DMS 273 (cell line): ENCODE measurements around the gene CDH23.

Source experiments
- DNase-seq: peaks from one replicate; lab custom pipeline; 2025; ENCODE audit not compliant: unreplicated experiment; lab: John Stamatoyannopoulos, UW

CDH23 gene

DNA sequence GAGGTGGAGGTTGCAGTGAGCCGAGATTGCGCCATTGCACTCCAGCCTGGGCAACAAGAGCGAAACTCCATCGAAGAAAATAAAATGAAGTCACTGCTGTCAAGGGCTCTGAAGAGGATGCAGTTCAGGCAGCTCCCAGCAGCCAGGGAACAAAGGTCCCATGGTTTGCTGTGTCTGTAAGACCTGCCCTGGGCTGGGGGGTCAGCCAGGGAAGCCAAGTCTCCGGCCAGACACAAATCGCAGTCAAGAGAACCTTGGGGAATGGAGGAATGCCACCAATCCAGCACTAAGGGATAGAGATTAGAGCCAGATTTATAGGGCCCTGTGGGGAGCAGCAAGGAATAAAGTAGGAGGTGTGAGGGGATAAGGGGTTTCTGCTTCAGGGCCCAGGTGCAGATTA lies 405.5 kb downstream of the CDH23 start:
- DNase-seq = no peak

GRCh38 chr10:71802715-71803488 lies 406.2 kb downstream of the CDH23 start:
- no peak for DNase-seq

- DNase-seq = peak; percentile 62
Observed at GRCh38 chr10:71804077-71804476, 407.4 kb downstream of the CDH23 start.

- no peak for DNase-seq
Observed at GRCh38 chr10:71805776-71806703, 409.3 kb downstream of the CDH23 start.

DNA sequence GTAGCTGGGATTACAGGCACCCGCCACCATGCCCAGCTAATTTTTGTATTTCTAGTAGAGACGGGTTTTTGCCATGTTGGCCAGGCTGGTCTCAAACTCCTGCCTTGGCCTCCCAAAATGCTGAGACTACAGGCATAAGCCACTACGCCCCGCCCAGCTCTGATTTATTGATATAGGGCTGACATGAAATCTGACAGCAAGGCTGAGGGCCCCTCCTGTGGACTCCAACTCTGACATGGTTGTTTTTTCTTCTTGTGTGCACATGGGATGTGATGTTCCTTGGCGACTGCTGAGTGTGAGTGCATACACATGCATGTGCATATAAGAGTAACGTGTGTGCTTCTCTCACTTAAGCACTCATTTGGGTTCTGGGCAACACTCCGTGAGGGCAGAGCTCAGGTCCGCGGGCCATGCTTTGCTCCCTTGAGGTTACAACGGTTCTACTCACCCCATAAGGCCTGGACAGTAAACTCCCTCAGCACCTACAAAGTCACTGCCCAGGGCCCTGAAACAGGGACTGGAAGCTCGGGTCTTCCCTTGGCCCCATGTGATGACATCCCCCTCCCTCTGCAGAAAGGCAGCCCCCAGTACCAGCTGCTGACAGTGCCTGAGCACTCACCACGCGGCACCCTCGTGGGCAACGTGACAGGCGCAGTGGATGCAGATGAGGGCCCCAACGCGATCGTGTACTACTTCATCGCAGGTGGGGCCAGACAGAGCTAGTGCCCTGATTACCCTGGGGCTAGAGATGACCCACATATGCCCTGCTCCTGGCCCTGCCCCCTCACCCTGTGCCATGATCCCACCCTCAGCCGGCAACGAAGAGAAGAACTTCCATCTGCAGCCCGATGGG lies 410.2 kb downstream of the CDH23 start:
- DNase-seq = no peak

- DNase-seq = no peak
Observed at GRCh38 chr10:71807557-71808510, 411.1 kb downstream of the CDH23 start.

- no peak for DNase-seq
Observed at GRCh38 chr10:71809628-71810027, 412.9 kb downstream of the CDH23 start.

- DNase-seq = no peak
Observed at GRCh38 chr10:71810048-71810750, 413.5 kb downstream of the CDH23 start.

DNA sequence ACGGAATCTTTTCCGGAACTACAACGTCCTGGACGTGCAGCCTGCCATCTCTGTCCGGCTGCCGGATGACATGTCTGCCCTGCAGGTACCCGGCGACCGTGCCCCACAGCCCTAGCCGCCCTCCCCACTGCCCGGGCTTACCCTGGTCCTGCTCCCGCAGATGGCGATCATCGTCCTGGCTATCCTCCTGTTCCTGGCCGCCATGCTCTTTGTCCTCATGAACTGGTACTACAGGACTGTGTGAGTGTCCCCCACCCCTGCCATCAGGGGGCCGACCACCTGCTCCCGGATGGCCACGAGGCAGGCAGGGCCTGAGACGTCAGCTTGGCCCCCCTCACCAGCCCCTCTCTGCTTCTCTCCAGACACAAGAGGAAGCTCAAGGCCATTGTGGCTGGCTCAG lies 414.6 kb downstream of the CDH23 start:
- no peak for DNase-seq

GRCh38 chr10:71812016-71812912 lies 415.5 kb downstream of the CDH23 start:
- DNase-seq = peak; percentile 84

- no peak for DNase-seq
Observed at GRCh38 chr10:71812913-71813590, 416.3 kb downstream of the CDH23 start.

DNA sequence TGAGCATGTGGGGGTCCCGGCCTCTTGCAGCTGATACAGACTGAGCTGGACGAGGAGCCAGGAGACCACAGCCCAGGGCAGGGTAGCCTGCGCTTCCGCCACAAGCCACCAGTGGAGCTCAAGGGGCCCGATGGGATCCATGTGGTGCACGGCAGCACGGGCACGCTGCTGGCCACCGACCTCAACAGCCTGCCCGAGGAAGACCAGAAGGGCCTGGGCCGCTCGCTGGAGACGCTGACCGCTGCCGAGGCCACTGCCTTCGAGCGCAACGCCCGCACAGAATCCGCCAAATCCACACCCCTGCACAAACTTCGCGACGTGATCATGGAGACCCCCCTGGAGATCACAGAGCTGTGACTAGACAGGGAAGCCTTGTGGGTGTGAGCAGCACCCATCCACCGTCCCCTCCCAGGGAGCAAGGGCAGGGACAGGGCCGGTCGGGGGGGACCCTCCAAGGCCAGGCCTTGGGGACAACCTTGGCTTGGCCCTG lies 418.2 kb downstream of the CDH23 start:
- DNase-seq = peak; percentile 22

DNA sequence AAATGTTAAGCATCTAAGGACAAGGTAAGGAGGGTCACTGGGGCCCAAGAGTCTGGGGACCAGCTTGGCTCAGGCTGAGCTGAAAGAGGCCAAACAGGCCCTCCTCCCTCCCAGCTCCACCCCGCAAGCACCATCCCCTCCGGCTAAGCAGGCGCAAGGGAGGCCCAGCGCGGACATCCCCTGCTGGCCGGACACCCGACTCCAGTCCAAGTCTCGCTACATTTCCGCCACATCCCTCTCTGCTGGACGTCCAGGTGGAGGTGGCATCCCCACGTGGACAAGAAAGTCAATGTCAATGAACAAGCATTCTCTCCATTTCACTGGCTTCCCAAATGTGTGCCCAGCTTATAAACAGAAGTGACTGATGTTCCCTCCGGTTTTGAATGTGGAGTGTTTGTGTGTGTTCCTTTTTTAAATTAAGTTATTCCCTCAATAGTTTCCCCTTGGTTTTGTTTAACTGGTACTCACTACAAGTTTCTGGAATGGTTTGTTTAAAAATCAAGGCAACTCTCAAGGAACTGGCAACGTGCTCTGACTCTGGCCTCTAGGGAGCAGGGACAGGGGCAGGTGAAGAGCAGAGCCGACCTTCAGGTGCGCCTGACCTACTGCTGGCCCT lies 418.9 kb downstream of the CDH23 start:
- DNase-seq = no peak

- DNase-seq = no peak
Observed at GRCh38 chr10:71816421-71816851, 419.7 kb downstream of the CDH23 start.

GRCh38 chr10:71816936-71817618 lies 420.4 kb downstream of the CDH23 start:
- no peak for DNase-seq

- DNase-seq = no peak
Observed at GRCh38 chr10:71817831-71818655, 421.3 kb downstream of the CDH23 start.
